Stimulated activated CD4-positive, alpha-beta T cell treated with anti-CD3 and anti-CD28 coated beads, Interleukin-1b, Interleukin-23, amount 100 ng/mL, for 4 hours (primary cell): ENCODE data around the gene ZNF425.
"Not testable (repeated sequence)": the region's sequence is repeated elsewhere in the genome, so short reads cannot be mapped to it uniquely, and the experiment has no call there.

Experiments
- DNase-seq, 2 donors: peaks; one replicate each; pipeline ENCODE4 v3.0.0-alpha.2; 2020; ENCODE audit warnings: low read depth in 2 of 2

The ZNF425 gene, protein sequence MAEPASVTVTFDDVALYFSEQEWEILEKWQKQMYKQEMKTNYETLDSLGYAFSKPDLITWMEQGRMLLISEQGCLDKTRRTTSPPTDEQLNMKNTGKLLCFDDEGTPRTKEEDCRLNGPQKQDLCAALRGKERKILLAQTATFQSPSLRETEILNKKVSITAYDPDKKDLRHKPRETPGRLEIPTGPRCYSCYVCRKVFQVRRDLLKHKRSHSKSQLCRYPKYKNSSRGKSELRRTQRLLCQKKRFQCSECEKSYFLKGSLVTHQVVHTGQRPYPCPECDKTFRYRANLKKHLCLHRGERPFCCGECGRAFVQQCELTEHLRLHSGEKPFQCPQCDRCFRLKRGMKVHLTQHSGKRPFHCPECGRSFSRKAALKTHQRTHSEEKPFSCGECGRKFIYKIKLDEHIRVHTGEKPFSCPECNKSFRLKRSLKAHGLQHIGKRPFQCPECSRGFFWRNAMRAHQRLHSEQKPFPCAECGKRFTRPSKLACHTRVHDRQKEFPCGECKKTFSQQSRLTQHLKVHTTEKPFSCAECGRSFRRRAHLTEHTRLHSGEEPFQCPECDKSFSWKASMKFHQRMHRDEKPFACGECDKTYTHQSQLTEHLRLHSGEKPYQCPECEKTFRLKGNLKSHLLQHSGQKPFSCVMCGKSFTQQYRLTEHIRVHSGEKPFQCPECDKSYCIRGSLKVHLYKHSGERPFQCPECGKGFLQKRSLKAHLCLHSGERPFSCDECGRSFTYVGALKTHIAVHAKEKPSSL

DNA sequence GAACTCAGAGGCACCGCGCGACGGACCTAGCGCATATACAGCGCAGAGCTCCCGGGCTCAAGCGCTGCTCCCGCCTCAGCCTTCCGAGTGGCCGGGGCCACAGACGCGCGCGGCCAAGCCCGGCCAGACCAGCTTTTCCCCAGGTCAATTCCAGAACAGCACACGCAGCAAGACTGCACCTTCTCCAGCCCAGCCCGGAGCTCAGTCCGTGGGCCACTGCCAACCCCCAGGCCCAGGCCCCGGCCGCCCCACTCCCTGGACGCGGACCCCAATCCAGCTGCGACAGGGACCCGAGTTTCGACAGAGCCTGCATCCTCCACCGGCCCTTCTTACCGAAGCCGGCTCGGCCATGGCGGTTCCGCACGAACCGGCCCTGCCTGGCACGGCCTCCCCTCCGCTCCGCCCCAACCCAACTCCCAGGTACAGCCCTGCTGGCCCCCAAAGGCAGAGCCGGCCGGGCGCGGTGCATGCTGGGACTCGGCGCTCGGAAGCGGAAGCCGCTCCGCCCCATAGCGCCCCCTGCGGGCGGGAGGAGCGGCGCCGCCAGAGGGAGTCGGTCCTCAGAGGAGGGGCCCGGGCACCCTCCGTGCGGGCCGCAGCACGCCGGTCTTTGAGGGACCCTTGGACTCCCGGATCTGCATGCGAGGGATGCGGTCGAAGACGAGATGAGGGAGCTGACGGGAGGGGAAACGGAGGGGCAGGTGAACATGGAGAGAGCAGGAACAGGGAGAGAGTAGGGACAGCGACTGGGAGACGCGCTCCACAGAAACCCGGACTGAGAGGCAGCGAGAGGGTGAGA, at the start of gene ZNF425:
Gene ZNF425 (minus strand): TSS at position 462 of the 799 bp plus-strand sequence. CDS start 111 bp downstream, at position 351.
- peak; percentile 93 to 96 for DNase-seq

DNA sequence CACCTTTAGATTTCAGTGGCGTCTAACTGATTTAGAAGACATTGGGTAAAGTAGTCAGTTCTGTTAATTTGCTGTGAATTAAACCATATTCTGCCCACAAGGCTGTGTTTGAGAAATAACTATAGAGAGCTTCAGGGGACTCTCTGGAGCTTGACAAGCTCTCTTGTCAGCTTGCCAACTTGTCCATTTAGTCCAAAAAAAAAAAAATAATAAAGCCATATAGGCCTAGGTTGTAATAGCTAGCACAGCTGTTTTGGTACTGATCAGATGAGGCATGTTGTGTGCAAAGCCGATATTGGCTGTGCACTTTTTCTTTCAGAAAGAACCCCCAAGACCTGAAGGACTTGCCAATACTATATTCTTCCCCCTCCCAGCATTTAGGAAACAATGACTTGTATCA, 49.0 kb upstream of the ZNF425 start:
- no peak for DNase-seq

DNA sequence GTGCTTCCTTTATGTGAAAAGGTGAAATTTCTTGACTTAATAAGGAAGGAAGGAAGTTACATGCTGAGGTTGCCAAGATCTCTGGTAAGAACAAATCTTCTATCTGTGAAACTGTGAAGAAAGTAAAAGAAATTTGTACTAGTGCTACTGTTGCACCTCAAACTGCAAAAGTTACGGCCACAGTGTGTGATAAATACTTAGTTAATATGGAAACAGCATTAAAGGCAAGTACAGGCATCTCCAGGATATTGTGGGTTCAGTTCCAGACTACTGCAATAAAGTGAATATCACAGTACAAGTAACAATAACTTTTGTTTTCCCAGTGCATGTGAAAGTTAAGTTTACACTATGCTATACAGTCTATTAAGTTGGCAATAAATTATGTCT, 46.4 kb upstream of the ZNF425 start:
- no peak for DNase-seq

DNA sequence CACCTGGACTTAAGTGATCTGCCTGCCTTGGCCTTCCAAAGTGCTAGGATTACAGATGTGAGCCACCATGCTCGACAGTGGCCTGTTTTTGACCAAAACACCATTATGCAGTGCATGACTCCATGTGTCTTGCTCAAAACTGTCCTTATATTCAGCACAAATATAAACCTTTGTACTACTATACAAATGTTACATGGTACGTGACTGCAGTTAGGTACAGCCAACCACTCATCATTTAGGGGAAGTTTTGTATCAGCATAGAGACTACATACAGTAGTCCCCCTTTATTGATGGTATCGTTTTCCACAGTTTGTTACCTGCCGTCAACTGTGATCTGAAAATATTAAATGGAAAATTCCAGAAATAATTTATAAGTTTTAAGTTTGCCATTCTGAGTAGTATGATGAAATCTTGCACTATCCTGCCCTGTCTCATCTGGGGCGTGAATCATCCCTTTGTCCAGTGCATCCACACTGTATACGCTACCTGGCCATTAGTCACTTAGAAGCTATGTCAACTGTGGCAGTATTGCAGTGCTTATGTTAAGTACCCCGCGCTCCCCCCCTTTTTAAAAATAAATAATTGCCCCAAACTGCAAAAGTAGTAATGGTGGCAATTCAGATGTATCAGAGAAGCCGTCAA, 45.9 kb upstream of the ZNF425 start:
- no peak for DNase-seq

DNA sequence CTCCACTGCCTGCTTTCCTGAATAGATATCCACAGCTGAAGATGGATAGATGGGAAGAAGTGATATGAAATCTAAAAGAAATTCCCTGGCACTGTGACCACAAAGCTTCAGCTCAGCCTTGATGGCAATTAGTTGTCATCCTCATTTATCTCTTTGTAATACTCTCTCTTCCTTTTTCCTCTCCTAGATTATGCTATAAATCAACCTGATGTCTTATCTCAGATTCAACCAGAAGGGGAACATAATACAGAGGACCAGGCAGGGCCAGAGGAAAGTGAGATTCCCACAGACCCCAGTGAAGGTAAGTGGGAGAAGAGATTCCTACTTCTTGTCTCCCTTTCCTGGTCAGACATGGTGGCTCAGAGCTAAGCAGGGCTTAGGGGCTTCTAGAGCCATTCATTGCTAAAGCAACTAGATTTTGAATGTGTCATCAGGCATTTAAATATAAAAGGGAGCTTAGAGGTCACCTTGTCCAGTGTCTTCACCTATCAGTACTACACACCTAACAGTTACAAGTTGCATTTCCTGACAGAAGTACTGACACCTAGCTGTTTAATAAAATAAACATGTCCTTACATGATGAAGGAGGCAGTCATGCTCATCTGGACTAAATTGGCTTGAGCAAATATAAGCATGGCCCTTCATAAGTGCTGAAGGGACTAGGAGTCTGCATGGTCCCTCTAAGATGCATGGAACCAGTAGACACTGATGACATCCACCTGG, 40.7 kb upstream of the ZNF425 start:
- DNase-seq, result no peak

DNA sequence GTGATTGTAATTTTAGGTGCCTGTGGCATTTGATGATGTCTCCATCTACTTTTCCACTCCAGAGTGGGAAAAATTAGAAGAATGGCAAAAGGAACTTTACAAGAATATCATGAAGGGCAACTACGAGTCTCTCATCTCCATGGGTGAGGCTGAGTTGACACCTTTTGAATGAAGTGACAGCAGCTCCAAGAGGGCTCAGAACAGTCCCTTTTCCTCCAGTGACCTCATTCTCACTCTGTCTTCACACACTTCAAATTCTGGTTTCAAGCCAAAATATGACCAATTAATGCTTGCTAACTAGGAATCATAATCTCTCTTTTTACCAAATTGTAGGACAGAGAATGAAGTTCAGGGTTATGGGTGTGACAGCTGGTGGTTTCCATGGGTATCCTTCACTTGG, 40.0 kb upstream of the ZNF425 start:
- DNase-seq, result no peak

DNA sequence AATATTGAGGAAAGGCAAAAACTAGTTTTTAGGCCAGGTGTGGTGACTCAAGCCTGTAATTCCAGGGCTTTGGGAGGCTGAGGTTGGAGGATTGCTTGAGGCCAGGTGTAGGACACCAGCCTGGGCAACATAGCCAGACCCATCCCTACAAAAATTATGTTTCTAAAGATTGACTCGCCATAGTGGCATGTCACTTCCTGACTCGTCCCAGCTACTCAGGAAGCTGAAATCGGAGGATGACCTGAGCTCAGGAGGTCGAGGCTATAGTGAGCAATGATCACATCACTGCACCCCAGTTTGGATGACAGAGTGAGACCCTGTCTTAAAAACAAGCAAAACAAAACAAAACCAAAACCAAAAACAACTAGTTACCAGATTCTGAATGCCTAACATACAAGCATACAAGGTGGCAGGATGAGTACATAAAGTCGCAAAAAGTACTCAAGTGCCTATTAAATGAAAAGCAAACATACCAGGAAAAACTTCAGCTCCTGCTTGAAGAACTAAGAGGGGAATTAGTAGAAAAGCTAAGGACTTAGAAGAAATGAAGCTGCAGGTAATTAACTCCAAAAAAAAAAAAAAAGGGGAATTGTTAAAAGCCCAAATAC, 35.2 kb upstream of the ZNF425 start:
- no peak for DNase-seq

DNA sequence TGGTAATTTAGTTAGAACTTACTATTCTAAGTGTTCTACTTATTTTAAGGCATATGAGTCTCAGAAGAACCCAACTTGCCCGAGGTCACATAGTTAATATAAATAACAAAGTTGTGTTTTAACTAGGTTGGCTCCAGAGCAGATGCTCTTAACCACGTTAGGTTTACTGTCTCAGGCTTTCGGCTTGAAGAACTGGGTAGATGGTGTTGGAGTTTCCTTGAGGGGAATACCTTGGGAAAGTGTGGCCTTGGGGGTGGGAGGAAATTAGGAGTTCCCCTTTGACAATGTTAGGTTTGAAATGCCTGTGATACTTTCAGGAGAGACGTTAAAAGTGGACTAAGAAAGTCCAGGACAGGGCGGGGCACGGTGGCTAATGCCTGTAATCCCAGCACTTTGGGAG, 30.8 kb upstream of the ZNF425 start:
- no peak for DNase-seq

DNA sequence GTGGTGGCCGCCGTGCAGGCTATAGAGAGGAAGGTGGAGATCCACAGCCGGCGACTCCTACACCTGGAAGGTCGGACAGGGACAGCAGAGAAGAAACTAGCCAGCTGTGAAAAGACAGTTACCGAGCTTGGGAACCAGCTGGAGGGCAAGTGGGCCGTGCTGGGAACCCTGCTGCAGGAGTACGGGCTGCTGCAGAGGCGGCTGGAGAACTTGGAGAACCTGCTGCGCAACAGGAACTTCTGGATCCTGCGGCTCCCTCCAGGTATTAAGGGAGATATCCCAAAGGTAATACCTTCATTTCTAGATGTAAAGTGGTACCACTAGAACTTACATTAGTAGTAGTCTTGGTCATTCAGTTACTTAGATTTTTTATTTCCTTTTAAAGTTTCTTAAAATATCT, 27.9 kb upstream of the ZNF425 start:
- DNase-seq, result no peak

DNA sequence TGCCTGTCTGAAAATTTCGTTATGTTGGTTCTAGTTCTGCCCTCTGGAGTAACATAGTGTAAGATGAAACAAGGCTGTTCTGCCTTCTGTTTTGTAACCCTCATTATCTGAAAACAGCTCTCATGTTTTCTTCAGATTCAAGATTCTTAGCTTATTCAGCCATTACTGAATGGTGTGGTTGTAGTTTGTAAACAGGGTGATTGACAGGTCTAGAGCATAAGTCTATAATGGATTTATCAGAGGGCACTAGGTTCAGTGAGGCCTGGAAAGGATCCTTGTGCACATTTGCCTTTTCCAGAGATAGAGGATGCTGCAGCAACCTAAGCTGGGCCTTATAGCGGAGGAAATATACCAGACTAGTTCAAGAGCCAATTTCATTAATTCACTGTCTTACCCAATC, 27.2 kb upstream of the ZNF425 start:
- DNase-seq, result no peak

DNA sequence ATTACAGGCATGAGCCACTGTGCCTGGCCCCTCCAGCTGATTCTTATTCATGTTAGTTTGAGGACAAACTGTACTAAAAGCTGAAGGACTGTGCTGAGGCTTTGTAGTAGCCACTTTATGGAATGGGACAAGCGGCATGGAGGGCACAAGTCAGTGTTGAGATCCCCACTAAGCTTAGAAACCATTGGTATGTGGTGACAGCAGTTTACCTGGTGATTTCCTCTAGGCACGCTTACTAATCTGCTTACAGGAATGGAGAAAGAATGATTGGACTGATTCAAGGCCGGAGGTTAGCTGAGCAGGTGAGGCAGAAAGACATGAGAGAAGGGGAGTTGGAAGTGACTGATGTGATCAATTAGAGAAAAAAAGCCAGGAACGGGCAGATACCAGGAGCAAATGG, 24.9 kb upstream of the ZNF425 start:
- no peak for DNase-seq

DNA sequence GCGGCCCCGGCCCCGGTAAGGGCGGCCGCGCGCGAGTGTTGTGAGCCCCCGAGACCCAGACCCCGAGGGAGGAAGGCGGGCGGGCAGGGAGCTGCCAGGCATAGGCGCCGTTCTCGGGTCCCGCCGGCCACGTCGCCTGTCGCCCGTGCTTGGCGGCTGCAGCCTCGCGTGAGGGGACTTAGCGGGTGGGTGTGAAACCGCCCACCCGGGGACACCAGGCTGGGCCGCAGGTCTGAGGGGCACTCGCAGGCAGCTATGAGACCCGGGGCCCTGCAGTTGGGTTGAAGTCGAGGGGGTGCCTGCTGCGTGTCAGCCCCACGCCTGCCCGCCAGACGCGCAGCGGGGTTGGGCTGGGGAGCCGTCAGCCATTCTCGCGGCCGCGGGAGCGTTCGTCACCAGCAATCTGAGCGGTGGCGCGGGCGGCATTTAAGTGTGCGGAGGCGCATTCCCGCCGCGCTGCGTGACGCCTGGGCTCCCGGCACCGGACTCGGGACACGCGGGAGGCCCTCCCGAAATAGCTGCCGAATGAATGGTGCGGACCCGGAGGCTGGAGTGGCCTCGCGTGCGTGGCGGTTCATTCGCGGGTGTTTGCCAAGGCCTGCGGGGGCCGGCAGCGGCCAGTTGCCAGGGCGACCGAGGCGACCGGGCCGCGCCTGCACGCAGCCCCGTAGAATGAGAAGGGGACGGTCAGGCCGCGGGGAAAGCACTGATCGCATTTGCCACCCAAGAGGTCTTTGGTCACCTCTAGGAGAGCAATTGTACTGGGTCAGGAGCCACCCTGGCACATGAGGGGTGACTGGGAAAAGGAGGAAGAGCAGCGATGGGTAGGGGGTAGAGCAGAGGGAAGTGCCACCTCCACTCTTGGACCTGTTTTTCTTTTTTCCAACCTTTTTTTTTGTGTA, 21.9 kb upstream of the ZNF425 start:
- DNase-seq, result peak; percentile 53 to 59

DNA sequence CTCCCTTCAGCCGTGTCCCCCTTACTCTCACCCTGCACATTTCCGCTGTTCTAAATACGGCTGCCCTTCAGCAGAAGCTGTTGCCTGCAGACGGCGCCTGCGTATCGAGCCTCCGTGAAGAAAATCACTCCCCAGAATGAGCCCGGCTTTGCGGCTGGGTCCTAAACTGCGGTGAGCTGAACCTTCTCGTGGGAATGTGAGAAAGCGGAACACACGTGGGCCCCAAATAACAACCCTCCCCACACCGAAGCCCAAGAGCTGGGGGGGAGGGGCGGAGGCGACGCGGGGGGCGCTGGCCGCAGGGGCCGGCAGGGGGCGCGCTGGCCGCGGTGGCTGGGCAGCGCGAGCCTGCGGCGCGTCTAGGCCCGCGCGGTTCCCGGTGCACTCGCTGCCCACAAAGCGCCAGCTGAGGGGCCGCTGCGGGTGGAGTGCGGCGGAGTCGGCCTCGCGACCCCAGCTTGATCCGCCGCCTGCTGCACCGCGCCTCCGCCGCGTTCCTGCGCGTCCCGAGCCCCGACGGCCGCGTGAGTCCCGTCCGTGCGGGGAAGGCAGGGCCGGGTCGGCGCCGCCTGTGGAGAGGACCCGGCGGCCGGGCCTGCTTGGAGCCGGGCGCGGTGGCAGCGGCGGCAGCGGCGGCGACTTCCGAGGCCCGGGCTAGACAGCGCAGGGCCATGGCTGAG, 21.1 kb upstream of the ZNF425 start, which contains the start of gene ZNF398:
Gene ZNF398 (plus strand): TSS at position 382 of the 680 bp plus-strand sequence. CDS start 290 bp downstream, at position 672.
- peak; percentile 76 to 81 for DNase-seq

DNA sequence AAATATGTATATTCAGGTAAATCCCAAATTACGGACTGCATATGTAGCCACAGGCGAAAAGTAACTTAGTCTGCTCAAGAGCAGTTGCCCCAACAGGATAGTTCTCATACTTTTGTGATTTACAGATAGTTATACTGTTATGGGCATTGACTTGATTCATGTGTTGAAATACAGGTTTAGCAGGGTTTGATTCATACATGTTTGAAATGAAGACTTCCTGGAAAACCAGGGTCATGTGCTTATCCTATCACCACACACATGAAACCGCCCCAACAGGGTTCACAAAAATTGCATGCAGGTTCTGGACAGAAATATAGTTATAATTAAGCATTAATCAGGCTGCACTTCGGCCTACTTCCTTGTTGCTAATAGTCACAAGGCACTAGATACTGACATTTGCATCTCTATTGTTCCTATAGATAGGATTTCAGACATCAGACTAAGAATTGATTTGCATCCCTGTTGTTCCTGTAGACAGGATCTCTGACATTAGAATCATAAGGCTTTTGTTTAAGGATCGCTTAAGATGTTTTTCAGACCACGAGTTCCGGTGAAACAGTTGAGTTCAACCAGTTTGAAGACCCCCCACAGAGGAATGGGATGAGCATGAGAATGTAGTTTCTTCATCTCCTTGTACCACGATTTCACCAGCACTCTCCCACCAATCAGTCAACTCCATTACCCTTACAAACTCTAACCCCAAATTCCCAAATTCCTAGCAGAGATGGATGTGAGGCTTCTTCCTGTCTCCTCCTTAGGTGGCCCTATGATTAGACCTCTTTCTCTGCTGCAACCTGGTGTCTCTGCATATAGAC, 19.1 kb upstream of the ZNF425 start:
- no peak for DNase-seq

DNA sequence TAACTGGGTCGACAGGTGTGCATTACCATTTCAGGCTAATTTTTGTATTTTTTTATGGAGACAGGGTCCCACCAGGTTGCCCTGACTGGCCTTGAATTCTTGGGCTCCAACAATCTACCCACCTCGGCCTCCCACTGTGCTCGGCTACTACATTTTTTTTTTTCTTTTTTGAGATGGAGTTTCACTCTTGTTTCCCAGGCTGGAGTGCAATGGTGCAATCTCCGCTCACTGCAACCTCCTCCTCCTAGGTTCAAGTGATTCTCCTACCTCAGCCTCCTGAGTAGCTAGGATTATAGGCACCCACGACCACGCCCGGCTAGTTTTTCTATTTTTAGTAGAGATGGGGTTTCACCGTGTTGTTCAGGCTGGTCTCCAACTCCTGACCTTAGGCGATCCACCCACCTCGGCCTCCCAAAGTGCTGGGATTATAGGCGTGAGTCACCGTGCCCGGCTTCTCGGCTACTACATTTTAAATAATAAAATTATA, 18.4 kb upstream of the ZNF425 start:
- not testable (repeated sequence) for DNase-seq

DNA sequence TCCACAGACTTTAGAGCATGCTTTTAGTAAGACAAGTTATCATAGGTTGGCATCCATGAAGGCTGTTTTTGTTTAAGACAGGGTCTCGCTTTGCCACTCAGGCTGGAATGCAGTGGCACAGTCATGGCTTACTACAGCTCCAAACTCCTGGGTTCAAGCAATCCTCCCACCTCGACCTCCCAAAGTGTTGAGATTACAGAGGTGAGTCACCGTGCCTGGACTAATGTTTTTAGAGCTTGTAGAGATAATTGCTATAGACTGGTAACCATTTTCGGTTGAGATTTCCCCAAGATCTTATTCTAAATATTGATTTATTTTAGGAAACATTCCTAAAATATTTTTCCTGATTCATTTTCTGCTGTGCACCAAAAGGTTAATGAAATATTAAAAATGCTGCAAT, 15.8 kb upstream of the ZNF425 start:
- no peak for DNase-seq

DNA sequence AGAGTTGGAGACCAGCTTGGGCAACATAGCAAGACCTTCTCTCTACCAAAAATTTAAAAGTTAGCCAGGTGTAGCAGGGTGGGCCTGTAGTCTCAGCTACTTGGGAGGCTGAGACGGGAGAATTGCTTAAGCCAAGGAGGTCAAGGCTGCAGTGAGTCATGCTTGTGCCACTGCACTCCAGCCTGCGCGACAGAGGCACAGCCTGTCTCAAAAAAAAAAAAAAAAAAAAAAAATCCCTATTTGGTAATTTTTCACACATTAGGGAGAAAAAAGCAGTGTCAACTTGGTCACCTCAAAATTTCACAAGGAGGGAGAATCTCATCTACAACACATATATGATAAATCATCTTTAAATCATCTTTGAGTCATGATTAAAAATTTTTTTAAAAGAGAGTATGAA, 14.7 kb upstream of the ZNF425 start:
- DNase-seq, result no peak

DNA sequence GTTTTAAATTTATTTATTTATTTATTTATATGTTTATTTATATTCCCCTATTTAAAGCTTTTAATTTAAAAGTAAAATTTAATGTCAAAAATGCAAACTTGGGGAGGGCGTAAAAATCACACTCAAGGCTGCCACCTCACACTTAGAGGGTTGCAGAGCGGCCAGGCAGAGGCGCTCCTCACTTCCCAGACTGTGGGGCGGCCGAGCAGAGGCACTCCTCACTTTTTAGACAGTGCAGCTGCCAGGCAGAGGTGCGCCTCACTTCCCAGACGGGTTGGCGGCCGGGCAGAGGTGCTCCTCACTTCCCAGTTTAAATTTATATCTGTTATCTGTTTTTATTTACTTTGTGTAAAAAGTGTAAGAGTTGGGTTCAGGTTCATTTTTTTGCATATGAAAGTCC, 10.0 kb upstream of the ZNF425 start:
- no peak for DNase-seq
